ENCODE data around the gene DNMBP.

The DNMBP gene

GRCh38 chr10:99875473-99875872 lies 134.3 kb downstream of the DNMBP start:
- intact Hi-C loops (cut with DNase I; ENCODE audit: low total_unique reads) = no loop called here
- Histone ChIP-seq H3K27me3 (no peaks in the 10 kb centered on the region), H3K36me3 (peaks cover 42 to 62% (median 53%) of the 10 kb centered on the region in 3 donors), H3K27ac (no peak overlapping the region), H3K9me3 (no peaks in the 10 kb centered on the region), H3K4me1 (no peaks in the 10 kb centered on the region), H3K4me3 (no peak overlapping the region)
- DNase-seq = no peak
- TF ChIP-seq, protein P1, sequence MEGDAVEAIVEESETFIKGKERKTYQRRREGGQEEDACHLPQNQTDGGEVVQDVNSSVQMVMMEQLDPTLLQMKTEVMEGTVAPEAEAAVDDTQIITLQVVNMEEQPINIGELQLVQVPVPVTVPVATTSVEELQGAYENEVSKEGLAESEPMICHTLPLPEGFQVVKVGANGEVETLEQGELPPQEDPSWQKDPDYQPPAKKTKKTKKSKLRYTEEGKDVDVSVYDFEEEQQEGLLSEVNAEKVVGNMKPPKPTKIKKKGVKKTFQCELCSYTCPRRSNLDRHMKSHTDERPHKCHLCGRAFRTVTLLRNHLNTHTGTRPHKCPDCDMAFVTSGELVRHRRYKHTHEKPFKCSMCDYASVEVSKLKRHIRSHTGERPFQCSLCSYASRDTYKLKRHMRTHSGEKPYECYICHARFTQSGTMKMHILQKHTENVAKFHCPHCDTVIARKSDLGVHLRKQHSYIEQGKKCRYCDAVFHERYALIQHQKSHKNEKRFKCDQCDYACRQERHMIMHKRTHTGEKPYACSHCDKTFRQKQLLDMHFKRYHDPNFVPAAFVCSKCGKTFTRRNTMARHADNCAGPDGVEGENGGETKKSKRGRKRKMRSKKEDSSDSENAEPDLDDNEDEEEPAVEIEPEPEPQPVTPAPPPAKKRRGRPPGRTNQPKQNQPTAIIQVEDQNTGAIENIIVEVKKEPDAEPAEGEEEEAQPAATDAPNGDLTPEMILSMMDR (IDR thresholded peaks at IDR 0.05) = no peak

DNA sequence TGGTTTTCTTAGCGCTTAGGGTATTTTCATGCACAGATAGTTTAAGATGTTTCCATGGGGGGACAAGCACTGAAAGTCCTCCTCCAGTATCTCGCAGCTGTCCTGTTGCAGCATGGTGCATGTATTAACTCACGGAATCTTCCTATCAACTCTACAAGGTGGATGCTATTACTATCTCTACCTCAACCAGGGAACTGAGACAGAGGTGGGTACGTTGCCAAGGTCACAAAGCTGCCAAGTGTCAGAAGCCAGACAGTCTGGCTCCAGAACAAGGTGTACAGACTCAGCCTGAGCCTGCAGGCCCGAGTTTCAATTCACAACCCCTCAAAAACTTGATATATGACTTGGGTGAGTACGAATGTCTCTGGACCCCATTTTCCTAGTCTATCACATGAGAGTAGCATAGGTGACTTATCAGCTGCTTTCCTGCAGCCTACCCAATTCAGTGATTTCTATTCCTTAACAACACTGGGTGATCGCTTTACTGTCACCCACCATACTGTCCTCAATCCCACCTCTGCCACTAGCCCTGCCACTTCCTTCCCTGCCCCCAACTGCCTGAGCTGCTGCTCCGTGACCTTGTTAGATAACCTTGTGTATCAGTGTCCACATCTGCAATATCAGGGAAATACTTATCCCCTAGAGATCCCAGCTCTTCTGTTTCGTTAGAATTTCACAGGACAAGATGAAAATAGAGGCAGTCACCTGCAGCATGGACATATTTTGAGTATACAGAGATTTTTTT lies 135.2 kb downstream of the DNMBP start:
- no peaks in the 10 kb centered on the region for H3K9me3 ChIP-seq
- no peak overlapping the region for H3K27ac ChIP-seq
- TF ChIP-seq, protein P1 (IDR thresholded peaks at IDR 0.05) = no peak
- H3K36me3 ChIP-seq = peaks cover 36 to 52% (median 43%) of the 10 kb centered on the region in 3 donors
- H3K27me3 ChIP-seq = peaks cover 0 to 4% of the 10 kb centered on the region in 2 donors
- no peak for DNase-seq
- intact Hi-C loops (cut with DNase I; ENCODE audit: low total_unique reads) = no loop called here
- no peaks in the 10 kb centered on the region for H3K4me1 ChIP-seq
- H3K4me3 ChIP-seq = no peak overlapping the region

GRCh38 chr10:99873846-99874245 lies 135.9 kb downstream of the DNMBP start:
- Histone ChIP-seq H3K36me3 (peaks cover 31 to 45% (median 36%) of the 10 kb centered on the region in 3 donors), H3K4me3 (no peak overlapping the region), H3K9me3 (no peaks in the 10 kb centered on the region), H3K27ac (no peak overlapping the region), H3K27me3 (peaks cover 0 to 10% of the 10 kb centered on the region in 2 donors), H3K4me1 (no peaks in the 10 kb centered on the region)
- intact Hi-C loops (cut with DNase I; ENCODE audit: low total_unique reads) = no loop called here
- no peak for DNase-seq
- TF ChIP-seq, protein P1 (IDR thresholded peaks at IDR 0.05) = no peak

DNA sequence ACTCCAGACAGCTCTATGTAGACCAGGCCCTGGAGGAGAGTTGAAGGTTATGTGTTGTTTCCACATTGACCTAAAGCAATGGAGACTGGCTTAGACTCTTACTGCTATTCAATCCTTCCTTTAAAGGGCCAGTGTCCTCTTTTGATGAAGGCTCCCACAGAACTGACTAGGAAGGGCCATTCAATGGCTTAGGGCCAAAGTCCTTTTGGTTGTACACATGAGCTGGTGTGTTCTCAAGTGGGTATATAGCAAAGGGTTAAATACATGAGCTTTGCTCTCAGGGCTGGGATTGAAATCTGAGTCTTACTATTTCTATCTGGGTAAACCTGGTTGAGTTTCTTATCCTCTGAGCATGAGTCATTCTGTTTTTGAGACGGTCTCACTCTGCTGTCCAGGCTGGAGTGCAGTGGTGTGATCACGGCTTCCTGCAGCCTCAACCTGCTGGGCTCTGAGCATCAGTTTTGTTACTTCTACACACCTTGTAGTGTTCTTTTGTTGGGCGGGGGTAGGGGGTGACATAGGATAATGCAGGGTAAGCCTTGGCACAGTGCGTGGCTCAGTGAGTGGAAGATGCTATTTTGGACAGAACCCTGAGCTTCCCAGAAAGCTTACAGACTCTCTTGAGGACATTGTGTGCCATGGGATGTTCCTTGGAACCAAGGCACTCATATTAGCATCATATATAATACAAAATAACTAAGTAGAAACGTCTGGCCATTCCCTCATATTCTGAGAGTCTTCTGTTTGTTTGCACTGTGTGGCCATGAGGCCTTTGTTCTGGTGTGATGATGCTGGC lies 137.2 kb downstream of the DNMBP start:
- no peaks in the 10 kb centered on the region for H3K4me1 ChIP-seq
- intact Hi-C loops (cut with DNase I; ENCODE audit: low total_unique reads) = no loop called here

DNA sequence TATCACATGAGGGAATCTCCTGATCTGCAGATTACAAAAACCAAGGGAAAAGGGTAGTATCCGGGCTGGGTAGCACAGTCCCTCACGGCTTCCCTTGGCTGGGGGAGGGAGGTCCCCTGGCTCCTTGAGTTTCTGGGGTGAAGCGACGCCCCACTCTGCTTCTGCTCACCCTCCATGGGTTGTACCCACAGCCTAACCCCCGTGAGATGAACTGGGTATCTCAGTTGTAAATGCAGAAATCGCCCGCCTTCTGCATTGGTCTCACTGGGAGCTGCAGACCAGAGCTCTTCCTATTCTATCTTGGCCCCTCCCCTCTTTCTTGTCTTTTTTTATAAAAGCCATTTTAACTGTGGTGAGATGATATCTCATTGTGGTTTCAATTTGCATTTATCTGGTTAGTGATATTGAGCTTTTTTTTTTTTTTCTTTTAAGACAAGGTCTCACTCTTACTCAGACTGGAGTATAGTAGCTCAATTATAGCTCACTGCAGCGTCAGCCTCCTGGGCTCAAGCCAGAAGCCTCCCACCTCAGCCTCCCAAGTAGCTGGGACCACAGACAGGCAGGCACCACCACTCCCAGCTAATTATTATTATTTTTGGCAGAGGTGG lies 139.5 kb downstream of the DNMBP start:
- no peak for DNase-seq
- no peak overlapping the region for H3K4me3 ChIP-seq
- TF ChIP-seq, protein P1 (IDR thresholded peaks at IDR 0.05) = no peak
- peaks cover 0 to 9% (median 0%) of the 10 kb centered on the region in 3 donors for H3K9me3 ChIP-seq
- intact Hi-C loops (cut with DNase I; ENCODE audit: low total_unique reads) = no loop called here
- H3K27ac ChIP-seq = no peak overlapping the region
- no peaks in the 10 kb centered on the region for H3K4me1 ChIP-seq
- peaks cover 0 to 10% of the 10 kb centered on the region in 2 donors for H3K27me3 ChIP-seq
- H3K36me3 ChIP-seq = peaks cover 0 to 9% (median 3%) of the 10 kb centered on the region in 3 donors

More for the DNA sequence above, 137.2 kb downstream of the DNMBP start:
- Histone ChIP-seq H3K27ac (no peak overlapping the region), H3K27me3 (peaks cover 0 to 10% of the 10 kb centered on the region in 2 donors), H3K9me3 (no peaks in the 10 kb centered on the region), H3K4me3 (no peak overlapping the region), H3K36me3 (peaks cover 18 to 33% (median 24%) of the 10 kb centered on the region in 3 donors)
- TF ChIP-seq, protein P1 (IDR thresholded peaks at IDR 0.05) = no peak
- no peak for DNase-seq
